HG03571 (cell line): ENCODE results near the gene PPM1H.
"Not testable (repeated sequence)": the region's sequence is repeated elsewhere in the genome, so short reads cannot be mapped to it uniquely, and the experiment has no call there.

Source experiments
- ATAC-seq: cut with Tn5 transposase; IDR thresholded peaks from one replicate; pipeline ENCODE4 v1.9.1; 2021; ENCODE audit not compliant: unreplicated experiment

The PPM1H gene

DNA sequence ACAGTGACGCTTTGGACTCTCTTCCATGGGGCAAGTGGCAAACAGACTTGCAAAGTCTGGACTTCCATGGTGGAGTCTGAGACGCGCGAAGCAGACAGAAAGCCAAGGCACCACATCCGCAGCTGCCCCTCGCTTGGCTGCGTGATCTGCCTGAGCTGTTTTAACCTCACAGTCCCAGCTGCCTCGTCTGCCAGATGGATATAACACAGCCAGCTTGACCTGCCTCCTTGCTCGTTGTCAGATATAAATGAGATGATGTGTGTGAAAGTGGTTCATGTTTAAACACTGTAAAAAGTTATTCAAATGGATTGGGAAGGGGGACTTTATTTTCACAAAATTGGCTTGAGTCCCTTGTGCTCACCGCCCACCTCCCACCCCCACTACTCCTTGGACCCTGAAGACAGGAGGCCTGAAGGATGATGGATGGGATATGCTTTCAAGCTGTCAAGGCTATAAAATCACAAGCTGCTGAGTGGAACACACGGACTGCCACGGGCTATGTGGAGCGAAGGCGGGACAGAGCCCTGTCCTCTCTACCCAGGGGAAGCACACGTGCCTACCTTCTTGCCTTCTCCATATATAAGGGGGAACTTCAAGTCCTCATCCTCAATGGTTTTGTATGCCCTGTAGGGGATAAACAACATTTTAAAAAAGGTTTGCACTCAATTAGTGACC lies 241.4 kb downstream of the PPM1H start:
- no peak for ATAC-seq

DNA sequence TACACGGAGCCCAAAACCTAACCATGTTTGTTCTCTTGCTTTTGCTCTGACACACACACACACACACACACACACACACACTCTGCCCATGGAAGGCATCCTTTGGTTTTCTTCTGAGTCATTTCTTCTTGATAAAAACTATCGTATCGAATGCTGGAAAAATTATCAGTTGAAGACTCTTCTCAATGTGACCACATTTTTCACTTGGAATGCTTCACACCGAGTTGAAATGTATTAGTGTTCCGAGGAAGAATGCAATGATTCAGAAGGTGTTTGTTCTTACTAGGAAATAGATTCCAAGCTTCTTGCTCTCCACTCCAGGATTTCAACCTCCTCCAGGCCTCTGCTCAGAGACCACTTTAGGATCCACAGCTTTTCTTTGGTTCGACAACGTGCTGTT lies 242.1 kb downstream of the PPM1H start:
- ATAC-seq: no peak

DNA sequence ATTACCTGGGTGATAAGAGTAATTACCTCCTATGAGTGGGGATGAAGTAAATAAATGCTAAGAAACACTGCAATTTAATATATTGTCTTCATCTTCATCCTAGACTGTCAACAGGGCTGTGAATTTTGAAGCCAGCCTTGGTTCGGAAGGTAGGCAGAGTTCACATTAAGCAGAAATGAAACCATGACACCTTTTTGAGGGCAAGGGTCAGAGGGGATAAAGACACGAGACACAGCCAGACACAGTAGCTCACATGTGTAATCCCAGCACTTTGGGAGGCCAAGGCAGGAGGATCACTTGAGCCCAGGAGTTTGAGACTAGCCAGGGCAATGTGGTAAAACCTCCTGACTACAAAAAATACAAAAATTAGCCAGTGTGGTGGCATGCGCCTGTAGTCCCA lies 243.6 kb downstream of the PPM1H start:
- no peak for ATAC-seq

DNA sequence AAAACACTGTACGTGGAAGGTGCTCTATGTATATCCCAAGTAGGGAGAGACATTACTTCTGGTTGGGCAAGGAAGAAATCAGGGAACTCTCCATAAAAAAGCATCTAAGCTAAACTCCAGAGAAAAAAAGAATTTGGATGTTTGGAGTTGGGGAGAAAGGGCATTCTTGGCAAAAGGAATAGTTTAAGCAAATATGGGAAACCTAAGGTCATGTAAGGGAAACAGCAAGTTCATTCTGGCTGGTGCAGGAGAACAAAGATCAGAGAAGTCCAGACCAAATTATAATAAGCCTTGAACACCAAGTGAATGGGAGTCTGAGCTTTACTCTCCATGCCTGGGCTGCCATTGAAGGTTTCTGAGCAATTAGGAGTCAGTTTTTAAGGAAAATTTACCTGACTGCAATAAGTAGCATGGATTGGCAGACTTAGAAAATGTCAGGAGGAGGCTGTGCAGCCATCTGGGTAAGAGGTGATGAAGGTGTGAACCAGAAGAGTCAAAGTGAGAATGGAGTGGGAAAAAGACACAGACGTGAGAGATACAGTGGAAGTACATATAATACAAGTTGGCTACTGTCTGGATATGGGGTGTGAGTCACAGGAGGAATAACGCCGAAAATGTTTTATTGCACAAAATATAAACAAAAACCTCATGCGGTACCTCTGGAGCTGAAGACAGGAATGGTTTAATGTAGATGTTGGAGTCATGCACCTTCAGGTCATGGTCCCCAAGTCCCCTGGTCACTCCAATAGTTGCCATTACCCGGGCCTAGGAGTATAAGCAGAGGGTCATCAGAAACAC lies 245.7 kb downstream of the PPM1H start:
- no peak for ATAC-seq

DNA sequence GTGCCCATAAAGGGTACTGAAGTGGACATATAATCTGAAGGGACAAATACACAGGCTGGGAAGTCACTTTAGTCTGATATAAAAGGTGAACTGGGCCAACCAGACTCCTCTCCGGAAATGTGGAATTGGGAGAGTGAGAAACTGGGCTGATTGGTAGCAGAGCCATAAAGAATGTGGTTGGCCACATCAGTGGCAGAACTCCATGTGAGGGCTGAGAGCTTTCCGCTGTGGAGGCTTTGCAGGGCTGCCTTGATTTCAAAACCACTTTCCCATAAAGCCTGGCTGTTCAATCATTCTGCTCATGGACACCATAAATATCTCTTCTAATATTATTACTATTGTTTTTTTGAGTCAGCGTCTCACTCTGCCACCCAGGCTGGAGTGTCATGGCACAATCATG lies 248.0 kb downstream of the PPM1H start:
- ATAC-seq: no peak

DNA sequence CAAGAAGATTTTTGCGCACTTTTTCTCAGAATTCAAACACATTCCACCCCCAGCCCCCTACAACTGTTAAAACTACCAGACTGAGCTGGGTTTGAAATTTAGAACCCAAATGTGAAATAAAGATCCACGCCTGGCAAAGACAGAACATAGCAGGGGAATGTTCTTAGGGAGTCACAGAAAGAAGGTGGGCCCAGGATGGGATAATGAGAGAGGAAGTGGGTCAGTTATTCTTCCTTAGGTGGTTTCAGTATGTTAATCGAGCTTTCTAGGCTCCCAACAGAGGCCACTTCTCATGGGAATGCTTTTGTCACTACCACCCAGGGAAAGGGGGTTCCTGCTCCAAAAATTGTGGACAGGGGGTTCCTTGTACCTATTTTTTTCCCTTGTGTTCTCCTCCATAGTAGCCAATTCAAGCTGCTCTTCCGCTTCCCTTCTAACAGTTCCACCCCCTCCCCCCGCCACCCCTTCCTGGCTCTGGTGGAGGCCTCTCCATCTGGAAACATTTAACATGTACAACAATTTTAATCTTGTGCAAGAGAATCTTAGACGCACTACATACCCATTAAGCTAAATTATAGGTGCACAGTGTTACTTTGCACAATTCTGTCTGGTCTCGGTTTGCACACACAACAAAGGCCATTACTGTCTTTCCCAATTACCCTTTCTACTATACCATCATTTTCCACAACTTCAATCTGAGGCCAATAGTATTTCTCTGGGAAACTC lies 250.2 kb downstream of the PPM1H start:
- ATAC-seq: no peak

DNA sequence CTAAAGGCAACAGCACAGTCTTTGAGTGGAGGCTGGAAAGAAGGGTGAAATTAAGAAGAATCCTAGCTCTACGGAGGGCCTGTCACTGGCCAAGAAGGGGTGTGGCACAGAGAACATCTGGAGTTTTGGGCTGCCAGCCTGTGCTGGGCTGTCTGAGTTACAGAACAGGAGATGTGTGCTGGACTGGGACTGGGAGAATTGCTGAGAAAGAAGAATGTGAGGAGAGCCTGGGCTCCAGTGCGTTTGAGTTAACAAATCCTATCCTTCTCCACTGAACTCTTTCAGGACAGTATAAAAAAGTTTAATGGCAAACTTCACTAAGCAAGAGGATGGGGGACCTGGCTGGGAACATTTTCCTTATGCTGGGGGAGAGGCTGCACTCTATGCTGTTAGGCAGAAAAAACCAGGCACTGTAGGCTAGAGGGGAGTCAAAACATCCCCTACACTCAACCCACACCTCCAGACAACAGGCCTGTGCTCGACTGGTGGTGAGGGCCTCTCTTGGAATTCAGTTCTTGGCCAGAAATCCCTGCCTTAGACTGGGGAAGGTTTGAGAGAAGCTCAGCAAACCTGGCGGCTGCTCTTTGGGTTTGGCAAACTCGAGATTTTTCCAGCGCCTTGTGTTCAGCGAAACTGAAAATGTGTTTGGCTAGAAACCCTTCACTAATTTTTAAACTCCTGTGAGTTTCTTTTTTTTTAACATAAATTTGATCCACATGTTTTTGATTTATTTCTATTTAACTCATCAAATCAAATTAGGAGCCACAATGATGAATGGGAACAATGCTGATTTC lies 251.0 kb downstream of the PPM1H start:
- ATAC-seq: no peak

DNA sequence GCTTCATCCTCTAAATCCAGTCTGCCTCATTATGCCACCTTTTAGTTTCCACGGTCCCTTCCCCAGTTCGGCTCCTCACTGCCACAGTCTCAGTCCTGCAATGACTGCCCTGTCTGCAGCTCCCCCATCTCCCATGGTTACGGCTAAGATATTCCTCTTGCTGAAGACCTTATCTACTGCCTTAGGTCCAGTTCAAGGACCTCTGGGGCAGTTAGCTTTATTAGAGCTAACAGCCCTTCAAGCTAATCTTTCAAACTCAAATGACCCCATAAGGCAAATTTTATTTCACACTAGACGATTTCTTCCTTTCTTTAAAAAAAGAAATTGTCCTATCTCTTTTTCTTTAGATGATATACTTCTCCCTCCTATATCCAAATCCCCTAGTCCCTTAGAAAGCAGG lies 253.6 kb downstream of the PPM1H start:
- ATAC-seq: no peak

DNA sequence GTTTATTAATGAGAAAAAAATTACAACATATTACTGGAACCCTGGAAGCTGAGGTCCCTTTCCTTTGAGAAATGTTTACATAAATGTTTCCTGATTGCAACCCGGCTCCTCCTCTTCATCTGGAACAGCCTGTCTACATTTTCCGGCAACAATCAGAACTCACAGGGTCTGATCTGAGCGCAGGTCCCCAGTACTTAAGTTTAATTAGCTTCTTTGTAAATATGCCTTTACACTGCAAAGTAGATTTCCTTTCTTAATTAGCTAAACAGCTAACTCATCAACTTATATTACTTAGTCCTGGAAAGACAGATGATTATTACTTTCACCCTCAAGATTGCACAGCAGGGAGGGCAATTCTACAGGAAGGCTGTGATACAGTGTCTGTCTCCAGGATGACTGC lies 255.3 kb downstream of the PPM1H start:
- ATAC-seq: no peak

DNA sequence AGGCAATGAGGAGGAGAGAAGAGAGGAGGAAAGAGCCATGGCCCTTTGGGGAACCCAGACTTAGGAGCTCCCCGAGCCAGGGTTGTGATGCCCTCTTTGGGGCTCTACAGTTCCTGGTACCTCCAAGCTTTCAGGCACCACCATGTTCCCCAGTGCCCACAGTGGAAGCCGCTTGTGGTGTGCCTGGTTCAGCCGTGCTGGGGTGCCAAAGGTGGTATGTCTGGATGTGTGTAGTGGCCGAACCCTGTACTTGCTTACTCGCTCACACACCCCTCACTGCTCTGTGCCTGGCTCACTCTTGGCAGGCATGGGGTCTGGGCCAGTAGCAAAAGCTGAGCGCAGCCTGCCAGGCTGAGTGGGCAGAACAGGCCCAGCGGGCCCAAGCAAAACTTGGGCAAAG lies 257.6 kb downstream of the PPM1H start:
- no peak for ATAC-seq

DNA sequence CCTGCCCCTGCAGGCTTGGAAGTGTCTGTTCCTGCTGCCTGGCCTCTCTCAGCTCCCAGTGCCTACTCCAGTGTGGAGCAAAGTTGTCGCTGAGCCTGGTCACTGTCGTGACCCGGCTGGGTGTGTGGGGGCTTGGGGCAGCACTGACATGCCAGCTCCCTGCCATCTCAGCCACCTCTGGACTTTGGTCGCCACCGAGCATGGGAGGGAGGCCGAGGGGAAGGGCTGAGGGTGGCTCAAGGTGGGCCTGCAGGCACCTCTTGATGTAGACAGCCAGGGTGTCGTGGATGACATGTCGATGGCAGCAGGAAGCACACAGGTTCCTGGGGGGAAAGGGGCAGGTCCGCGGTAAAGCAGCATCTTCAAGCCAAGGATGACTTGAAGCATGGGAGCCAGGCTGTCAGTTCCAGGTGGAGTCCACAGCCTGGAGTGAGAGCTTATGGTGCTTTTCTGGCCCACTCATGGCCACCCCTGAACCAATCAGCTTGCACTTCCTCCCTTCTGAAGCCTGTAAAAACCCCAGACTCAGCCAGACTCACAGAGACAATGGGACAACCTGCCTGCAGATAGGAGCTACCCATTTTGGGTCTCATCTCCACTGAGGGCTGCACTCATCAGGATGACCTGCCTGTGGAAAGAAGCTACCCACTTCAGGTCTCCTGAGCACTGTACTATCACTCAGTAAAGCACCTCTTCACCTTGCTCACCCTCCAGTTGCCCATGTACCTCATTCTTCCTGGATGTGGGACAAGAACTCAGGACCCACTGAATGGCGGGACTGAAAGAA lies 258.2 kb downstream of the PPM1H start:
- no peak for ATAC-seq

DNA sequence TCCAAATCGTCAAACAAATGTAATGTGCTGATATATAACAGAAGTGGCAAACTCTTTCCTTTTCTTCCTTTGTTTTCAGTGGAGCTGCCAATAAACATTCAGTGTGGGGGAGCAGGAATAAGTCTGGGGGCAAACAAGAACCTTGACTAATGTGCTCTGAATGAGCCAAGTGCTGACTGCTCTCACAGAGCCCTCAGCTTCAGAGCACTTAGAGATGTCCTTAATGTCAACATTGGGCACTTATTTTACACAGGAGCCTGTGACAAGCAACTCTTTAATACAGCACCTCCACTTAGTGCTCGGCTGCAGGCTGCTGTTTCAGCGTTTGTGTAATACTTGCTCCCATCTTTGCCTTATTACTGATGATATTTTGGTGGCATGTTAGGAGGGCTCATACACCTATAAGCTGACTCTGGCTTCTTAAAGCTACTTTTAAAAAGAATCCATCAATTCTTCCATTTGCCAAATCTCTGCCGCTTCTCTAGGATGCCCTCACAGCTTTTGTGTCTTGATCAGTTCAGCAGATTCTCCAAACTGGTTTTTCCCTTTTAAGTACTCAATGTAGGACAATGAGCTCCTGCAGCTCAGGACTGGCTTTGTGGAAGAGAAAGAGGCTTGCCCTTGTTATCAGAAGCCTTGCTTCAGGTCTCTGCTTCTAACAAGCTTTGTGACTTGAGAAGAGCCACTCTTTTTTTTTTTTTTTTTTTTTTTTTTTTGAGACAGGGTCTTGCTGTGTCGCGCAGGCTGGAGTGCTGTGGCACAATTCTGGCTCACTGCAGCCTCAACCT lies 261.7 kb downstream of the PPM1H start:
- no peak for ATAC-seq

DNA sequence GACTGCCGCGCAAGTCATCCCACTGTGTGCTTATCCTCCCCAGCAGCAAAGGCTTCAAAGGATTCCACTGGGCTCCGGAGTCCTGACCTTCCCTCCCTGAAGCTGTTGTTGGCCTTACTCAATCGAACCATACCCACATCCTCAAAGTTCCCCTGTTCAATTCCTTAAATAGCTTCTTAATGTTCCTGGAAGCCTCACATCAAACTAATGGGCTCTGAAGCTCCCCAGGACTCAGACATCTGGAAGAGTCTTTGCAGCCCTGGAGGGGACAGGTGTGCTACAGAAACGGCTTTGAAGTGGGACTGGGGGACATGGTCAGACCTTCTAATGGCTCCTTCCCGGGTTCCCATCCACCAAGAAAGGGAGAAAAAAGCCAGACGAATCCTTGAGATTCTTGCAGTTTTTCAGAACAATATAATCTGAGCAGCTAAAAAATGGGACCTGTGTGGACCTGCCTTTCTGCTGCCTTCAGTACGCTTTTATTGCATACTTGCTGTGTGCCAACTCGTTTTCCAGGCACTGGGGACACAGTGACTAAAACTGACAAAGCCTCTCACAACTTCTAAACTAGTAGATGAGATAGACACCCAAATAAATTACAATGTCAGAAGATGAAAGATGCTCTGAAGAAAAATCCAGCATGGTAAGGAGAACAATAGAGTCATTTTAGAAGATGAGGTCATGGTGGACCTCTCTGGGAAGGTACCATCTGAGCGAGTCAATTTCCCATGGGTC lies 263.8 kb downstream of the PPM1H start:
- ATAC-seq: no peak

DNA sequence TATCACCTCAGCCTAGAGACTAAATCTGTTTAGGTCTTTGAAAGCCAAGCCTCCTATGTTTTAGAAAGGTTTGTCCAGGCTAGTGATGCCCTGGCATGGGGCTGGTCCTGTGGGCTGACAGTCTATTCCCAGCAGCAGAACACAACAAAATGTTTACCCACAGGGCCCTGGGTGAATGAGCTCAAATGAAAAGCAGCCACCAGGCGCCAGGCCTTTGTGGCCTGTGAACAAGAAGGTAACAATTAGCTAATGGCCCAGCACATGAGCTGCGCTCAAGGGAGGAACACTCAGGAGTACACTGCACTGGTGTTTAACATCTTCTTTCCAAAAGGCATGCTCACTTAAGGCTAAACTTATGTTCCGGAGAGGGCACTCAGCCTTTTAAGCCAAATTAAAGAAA lies 266.2 kb downstream of the PPM1H start:
- ATAC-seq: no peak

DNA sequence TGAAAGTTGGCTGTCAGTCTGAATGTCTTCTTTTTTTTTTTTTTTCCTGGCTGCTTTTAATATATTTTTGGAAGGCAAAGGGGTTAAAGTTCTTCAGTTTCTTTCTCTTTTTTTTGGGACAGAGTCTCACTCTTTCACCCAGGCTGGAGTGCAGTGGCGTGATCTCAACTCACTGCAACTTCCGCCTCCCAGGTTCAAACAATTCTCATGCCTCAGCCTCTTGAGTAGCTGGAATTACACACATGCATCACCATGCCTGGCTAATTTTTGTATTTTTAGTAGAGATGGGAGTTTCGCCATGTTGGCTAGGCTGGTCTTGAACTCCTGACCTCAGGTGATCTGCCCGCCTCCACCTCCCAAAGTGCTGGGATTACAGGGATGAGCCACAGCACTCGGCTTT lies 270.0 kb downstream of the PPM1H start:
- ATAC-seq: not testable (repeated sequence)

DNA sequence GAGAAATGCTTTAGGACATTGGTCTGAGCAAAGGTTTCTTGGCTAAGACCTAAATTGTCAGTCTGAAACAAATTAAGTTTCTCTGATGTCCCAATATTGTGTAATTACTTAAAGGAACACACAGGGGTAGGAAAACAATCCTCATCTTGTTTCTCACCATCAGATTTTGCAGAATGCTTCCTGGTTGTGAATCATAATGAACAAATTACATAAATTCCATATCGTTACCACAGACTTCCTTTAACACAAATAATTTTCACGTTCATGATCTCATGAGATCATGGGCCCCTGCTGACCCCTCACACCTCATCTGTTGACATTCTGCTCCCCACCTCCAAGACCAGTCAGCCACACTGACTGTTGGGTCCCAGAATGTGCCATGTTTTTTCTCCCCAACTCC lies 274.2 kb downstream of the PPM1H start:
- ATAC-seq: no peak

DNA sequence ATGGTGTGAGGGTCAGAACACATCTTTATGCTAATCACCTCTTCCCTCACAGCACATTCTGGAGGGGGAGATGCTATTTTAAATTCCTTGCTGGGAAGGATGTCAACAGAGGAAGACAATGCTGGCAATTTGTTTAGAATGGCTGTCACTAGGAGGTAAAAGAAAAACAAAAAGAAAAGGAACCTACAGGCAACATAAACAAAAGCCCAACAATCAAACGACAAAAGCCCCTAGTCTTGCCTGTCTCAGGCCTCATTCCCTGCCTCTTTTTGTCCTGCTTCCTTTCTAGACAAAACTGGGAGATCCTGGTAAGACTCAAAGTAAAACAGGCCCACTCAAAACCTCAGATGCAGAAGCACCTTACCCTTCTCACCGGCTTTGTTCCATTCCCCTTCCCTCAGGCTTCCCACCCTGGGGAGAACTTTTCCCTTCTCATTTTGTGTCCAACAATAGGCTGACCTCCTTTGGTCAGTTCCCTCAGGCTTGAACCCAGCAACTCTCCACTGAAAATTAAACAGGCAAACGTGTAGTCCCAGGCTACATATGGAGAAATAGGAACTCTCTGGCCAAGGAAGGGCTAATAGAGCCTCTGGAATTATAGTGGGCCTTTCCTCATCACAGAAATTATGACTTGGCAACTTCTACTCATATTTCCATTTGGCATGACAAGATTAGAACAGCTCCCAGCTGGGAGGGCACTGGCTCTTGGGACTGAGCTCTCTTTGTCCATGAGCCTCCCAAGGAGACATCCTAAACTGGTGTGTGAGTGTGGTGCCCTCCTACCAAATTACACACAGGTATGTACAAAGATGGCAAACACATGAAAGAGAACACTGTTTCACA lies 275.3 kb downstream of the PPM1H start:
- ATAC-seq: no peak

DNA sequence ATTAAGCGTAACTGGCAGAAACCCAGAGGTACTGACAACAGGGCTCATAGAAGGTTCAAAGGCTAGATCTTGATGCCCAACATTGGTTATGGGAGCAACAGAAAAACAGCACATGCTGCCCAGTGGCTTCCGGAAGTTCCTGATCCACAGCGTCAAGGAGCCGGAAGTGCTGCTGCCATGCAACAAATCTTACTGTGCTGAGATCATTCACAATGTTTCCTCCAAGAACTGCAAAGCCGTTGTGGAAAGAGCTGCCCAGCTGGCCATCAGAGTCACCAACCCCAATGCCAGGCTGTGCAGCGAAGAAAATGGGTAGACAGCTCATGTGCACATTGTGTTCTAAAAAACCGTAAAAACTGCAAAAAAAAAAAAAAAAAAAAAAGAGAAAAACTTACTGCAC lies 276.0 kb downstream of the PPM1H start:
- ATAC-seq: no peak
